HG03280 (cell line): ENCODE measurements around the gene C16orf95.
"Not testable (repeated sequence)": the region's sequence is repeated elsewhere in the genome, so short reads cannot be mapped to it uniquely, and the experiment has no call there.

Experiments
- ATAC-seq: cut with Tn5 transposase; IDR thresholded peaks from one replicate; pipeline ENCODE4 v1.9.1; 2021; ENCODE audit warnings: mild to moderate bottlenecking, moderate library complexity; ENCODE audit not compliant: unreplicated experiment

The C16orf95 gene

GRCh38 chr16:87259431-87259830 lies 57.8 kb downstream of the C16orf95 start:
- no peak for ATAC-seq

GRCh38 chr16:87258653-87259052 lies 58.5 kb downstream of the C16orf95 start:
- not testable (repeated sequence) for ATAC-seq

- no peak for ATAC-seq
Observed at GRCh38 chr16:87255866-87256265, 61.3 kb downstream of the C16orf95 start.

GRCh38 chr16:87254734-87255133 lies 62.5 kb downstream of the C16orf95 start:
- ATAC-seq = no peak

- ATAC-seq = no peak
Observed at GRCh38 chr16:87254296-87254695, 62.9 kb downstream of the C16orf95 start.

- no peak for ATAC-seq
Observed at GRCh38 chr16:87253536-87253935, 63.7 kb downstream of the C16orf95 start.
